ENCODE results near the gene MASP1.
"Not testable (repeated sequence)": the region's sequence is repeated elsewhere in the genome, so short reads cannot be mapped to it uniquely, and the experiment has no call there.

MASP1 gene

DNA sequence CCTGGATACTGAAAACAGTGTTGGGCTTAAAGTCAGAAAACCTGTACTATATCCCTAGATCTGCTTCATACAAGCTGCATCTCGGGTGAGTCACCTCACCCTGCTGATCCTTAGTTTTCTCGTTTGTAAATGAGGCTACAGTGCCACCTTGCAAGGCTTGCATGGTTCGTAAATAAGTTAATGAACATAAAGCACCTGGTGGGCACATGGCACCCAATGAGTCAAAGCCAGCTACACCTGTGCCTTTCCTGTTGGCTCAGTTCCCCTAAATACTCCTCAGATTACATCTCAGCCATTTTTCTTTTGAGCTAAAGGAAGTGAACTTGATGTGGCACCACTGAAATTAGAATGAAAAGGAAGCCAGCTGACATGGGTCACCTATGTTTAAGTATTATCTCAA is 67.7 kb downstream of the MASP1 start:
- DNase-seq (ENCODE audit: low read depth): no peak

DNA sequence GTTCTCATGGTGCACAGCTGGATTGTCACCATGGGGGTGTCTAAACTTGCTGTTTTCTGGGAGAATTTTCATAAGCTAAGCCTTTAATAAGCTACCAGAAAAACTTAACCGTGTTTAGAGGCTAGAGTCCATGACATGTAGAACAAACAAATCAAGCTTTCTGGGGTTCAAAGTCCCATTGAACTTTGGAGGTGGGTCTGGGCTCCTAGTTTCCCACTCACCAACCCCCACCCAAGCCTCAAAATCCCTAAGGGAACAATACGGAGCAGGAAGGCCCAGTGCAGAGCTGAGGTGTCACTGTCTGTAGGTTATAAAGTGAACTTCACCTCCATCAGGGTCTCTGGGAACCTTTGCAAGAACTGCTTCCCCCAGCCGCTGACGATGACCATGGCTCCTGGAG is 68.7 kb downstream of the MASP1 start:
- no peak for DNase-seq (ENCODE audit: low read depth)

DNA sequence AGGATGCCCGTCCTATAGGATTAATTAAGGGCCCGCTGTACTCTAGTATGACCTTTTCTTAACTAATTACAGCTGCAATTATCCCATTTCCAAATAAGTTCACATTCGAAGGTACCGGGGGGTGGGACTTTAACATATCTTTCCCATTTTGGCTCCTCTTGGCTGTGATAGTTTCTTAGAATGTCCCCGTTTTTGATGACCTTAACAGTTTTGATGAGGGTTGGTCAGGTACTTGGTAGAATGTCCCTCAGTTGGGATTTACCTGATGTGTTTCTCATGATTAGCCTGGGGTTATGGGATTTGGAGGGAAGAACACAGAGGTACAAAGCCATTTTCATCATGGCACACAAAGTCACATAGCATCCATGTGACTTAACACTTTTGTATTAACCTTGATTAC is 76.1 kb downstream of the MASP1 start:
- DNase-seq (ENCODE audit: low read depth): no peak

DNA sequence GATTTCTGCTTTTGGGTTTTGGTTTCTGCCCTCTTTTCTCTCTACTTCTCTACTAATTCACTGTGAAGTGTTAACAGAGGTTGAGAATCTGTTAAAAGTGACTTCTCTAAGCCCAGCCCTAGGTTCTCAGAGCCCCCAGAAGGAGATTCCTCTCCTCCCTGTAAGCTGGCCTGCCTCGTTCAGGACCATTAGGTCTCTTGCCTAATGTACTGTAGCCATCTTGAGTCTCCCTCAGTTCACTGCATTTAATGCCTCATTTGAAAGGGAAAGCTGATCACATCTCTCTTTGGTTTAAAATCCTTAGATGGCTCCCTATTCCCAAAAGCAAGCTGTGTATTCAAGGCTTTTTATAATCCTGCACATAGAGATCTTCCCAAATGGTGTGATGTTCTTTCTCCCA is 77.9 kb downstream of the MASP1 start:
- no peak for DNase-seq (ENCODE audit: low read depth)

DNA sequence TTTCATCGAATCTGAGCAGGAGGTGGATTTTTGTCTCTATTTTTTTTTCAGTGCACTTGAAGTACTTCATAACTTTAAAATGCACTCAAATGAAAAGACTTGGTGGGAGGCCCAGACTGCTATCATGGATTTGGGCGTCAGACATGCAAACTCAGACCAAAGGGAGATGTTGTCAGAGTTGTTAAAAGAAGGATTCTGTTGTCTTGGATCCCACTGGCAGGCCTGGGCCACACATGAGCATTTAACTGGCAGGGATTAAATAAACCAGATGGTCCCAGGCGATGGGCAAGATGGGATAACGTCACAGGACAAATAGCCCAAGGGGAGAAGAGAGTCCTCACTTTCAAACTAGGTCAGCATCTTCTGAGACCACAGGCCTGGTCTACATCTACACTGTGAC is 78.8 kb downstream of the MASP1 start:
- DNase-seq (ENCODE audit: low read depth): no peak

DNA sequence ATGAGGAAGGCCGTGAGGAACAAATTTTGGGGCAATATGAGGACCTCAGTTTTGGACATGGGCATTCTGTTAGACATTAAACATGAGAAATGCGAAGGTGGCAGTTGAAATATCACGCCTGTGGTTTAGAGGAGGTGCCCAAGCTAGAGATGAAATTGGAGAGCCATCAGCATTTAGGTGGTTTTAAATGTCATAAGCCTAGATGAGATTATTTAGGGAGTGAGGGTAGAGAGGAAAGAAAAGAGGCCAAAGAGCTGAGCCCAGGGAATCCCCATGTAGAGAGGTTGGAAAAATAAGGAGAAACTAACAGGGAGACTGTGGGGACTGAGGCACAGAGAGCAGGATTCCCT is 79.4 kb downstream of the MASP1 start:
- no peak for DNase-seq (ENCODE audit: low read depth)

DNA sequence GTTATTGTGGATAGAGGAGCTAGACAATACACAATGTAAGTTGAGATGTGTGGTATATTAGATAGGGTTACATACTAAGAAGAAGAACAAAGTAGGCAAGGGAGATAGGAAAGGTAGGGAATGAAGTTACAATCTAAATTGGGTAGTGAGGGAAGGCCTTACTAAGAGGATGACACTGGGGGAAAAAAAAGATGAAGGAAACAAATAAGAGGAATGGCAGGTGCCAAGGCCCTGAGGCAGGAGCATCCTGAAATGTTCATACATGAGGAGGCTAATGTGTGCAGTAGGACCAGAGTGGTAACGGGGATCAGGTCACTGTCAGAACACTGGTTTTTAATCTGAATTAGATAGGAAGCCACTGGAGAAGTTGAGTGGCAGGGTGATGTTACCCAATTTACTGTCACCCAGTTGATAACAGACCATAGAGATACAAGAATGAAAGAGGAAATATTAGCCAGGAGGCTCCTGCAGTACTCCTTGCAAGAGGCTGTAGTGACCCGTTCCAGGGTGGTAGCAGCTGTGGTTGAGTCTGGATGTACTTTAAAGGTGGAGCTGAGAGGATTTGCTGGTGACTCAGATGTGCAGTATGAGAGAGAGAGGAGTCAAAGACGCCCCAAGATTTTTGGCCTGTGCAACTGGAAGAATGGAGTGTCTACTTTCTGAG is 79.9 kb downstream of the MASP1 start:
- no peak for DNase-seq (ENCODE audit: low read depth)

DNA sequence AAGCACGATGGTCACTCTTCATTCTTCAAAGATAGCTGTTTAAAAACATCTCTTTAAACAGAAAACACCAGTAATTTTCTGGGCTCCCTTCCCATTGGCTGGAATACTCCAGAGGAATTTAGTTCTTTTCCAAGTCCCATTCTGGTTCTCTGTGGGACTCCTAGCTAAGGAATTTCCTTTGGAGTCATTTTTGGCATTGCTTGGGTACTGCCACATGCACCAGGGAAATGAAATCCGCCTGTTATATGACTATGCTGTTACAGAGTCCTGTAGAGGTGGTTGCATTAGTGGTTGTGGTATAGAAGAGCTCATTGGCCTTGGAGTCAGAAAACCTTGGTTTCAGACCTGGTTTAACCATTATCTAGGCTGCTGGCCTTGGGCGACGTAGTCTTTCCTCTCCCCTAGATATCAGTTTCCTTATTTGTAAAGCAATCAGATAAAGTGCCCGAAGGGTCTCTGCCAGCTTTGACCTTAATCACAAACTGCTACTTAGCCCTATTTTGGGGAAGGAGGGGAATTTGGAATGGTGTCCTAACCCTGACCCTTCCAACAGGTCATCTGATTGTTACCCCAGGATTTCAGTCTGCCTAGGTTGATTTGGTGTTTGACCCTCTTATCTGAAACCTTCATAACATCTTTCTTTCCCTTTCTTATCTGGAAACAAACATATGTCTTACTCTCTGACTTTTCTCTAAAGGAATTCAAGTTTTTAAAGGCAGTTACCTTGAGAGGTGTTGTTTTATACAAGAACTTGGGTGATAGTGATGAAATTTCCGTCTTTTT is 80.8 kb downstream of the MASP1 start:
- DNase-seq (ENCODE audit: low read depth): no peak

DNA sequence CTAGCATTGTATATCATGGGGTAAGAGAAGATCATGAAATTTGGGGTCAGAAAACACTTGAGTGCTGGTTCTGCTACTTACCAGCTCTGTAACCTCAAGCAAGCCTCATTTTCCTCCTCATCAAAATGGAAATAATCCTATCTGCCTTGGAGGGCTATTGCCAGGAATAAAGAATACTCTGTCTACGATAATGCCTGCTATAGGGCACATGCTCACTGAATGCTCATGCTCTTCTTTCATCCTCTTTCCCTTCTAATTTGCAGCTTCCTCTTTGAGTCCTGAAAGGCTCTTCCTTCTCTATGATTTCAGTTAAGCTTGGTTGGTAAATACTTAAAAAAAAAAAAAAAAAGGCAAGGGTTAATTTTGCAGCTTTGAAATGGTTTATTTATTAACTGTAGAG is 81.4 kb downstream of the MASP1 start:
- DNase-seq (ENCODE audit: low read depth): no peak

DNA sequence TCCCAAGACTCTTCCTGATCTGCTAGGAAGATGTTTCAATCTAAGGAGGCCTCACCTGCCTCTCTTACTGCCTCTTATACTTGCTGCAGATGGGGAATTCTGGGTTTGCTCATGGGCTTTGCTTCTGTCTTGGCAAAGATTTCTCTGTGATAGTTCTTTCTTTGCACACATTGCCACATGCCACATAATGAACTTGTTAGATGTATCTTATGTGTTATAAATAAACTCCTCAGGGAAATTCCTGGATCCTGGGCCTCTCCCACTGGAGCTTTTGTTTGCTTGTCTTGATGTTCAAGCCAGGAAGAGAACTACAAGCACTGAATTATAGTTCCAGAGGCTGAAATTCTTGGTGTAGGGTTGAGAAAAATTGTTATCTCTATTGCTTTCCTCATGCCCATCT is 82.0 kb downstream of the MASP1 start:
- no peak for DNase-seq (ENCODE audit: low read depth)

DNA sequence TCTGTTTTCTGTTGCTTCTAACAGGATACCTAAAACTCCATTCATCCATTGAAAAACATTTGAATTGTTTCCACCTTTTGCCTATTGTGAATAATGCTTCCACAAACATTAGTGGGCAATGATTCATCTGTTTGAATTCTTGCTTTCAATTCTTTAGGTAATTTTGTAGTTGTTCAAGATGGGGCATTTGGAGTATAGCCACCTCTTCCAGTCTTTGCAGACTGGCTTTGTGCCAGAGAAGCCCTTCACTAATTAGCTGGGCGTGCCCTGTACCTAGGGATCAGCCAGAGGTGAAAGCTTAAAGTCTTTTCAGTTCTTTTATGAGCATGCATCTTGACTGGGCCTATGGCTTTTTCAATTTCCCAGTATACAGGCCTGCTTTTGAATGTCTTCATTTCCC is 83.4 kb downstream of the MASP1 start:
- DNase-seq (ENCODE audit: low read depth): no peak

DNA sequence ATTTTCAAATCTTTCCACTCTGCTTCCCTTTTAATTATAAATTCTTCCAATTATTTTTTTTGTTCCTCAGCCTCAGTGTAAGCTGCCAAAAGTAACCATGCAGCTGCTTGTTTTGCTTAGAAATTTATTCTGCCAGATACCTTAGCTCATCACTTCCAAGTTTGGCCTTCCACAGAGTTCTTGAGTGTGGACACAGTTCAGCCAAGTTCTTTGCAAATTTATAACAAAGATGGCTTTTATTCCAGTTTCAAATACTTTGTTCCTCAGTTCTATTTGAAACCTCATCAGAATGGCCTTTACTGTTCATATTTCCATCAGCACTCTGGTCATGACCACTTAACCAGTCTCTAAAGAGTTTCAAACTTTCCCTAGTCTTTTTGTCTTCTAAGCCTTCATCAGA is 83.9 kb downstream of the MASP1 start:
- no peak for DNase-seq (ENCODE audit: low read depth)

DNA sequence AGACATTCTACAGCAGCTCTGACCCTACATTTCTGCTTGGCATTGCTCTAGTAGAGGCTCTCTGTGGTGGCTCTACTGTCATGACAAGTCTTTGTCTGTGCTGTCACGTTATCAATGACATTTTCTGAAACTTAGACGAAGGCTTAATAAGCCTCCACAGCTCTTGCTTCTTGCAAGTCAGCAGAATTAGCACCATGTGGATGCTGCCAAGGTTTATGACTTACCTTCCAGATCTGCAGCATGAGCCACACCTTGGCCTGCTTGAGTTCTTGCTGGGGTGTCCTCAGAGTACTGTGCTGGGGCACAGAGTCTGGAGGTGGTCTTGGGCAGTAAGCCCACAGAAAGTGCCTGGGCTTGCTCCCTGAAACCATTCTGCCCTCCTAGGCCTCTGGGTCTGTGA is 84.5 kb downstream of the MASP1 start:
- no peak for DNase-seq (ENCODE audit: low read depth)

DNA sequence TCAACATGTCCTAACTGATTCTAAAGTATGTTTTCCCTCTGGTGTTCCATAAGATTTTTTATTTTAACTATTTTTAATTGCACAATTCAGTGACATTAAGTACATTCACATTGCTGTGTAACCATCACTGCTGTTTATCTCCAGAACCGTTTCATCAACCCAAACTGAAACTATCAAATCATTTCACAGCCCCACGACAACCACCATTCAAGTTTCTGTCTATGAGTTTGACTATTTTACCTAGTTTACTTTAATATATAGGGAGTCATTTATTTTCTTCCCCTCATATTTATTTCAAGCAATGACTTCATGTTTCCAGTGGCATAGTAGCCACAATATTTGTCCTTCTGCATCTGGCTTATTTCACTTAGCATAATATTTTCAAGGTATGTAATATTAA is 85.9 kb downstream of the MASP1 start:
- no peak for DNase-seq (ENCODE audit: low read depth)

DNA sequence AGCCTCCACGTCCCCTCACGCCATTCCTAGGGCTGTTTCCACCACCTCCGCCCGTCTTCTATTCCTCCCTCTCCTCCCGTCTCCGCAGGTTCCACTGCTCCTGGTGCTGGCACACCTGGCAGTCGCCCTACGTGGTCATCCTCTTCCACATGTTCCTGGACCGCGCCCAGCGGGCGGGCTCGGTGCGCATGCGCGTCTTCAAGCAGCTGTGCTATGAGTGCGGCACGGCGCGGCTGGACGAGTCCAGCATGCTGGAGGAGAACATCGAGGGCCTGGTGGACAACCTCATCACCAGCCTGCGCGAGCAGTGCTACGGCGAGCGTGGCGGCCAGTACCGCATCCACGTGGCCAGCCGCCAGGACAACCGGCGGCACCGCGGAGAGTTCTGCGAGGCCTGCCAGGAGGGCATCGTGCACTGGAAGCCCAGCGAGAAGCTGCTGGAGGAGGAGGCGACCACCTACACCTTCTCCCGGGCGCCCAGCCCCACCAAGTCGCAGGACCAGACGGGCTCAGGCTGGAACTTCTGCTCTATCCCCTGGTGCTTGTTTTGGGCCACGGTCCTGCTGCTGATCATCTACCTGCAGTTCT is 92.0 kb downstream of the MASP1 start:
- not testable (repeated sequence) for DNase-seq (ENCODE audit: low read depth)

DNA sequence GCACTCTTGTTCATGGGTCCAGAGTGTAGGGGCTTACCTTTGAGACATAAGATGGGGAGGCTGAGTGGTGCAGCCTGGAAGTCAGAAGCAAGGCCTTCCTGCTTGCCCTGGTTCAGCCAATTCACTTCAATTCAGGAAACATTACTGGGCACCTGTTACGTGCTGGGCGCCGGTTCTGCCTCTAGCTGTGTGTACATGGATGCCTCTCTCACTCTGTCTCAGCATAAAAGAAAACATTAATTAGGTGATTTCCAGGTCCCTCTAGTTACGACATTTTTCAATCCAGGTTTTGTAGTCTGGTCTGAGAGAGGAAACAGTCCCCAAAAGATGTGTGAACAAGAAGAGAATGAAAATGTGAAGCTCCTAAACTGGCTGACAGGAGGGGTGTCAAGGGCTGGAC is 93.0 kb downstream of the MASP1 start:
- DNase-seq (ENCODE audit: low read depth): no peak

DNA sequence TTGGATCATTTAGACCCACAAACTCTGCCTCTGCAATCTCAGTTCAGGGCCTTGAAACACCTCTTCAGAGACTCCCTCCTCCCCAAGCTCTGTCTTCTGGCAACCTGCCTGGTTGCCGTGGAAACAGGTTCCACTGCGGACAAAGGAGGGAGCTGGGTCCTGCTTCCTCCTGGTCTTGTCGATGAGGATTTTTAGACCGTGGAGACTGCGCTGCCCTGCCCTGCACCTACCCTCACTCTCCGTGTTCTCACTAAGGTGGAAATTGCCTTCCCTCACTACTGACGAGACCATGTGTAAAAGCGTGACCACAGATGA is 94.2 kb downstream of the MASP1 start, which contains the start of gene RTP1:
RTP1 (plus strand) TSS at position 152 of the 315 bp plus-strand sequence; CDS start at position 182, 30 bp downstream.
- DNase-seq (ENCODE audit: low read depth): no peak

DNA sequence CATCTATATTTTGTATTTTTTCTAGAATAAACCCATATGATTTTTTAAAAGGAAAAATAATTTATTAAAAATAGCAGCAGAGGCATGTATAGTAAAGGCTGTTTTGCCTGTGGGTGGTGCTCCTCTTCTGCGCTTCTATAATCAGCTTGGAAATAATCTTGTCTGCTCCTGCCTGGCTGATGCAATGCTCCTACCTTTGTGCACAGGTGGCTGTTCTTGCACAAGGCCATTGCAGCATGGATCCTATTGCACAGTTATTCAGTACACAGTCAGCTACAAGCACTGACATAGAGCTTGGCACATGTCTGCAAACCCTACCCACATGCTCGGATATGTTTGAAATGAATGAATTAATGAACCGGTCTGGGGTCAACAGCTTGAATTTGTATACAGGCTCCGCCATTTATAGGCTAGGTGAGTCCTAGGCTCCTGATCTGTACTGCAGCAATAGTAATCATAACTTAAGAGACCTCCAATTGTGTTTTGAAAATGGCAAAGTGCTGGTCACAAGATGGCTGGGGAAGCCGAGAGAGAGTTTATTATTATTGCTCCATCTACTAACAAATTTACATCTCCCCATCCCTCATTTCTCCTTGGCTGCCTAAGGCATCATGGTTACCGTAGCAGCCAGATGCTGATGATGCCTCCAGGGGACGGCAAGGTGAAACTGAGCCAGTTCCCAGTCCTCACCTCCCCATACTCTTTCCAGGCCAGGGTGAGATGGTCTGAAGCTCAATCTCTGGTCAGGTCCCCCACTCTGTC is 94.8 kb downstream of the MASP1 start:
- DNase-seq (ENCODE audit: low read depth): no peak

DNA sequence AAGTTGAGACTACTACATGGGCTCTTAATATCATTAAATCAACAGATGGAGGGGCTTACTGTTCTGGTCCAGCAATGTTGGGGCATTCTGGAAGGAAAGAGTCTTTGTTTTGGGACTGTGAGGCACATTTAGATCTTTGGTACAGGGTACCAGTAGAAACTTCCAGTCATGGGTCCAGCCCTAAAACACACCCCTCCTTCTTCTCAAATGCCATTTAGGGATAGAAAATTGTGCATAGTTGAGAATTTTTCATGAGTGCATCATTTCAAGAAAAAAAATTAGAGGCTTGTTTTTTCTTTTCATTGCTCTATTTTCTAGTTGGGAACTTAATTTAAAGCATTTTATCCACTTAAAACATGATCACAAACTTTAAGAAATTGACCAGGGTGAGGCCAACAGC is 98.4 kb downstream of the MASP1 start:
- no peak for DNase-seq (ENCODE audit: low read depth)

DNA sequence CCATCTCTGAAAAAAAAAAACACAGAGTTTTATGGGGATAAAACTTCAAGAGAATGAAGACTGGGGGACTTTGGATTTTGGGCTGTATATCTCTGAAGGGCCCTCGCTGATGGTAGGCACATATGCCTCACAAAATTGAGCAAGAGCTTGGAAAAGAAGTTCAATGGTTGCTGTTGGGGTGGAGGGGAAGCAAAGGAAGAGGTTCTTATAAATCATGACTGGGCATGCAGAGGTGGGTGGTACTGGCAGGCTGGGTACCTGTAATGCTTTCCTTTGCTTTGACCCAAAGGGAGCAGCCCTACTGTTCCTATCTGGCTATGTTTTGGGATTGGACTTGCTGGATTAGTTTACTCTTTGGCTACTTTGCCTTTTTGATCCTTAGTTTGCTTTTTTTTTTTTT is 100.3 kb downstream of the MASP1 start:
- no peak for DNase-seq (ENCODE audit: low read depth)

DNA sequence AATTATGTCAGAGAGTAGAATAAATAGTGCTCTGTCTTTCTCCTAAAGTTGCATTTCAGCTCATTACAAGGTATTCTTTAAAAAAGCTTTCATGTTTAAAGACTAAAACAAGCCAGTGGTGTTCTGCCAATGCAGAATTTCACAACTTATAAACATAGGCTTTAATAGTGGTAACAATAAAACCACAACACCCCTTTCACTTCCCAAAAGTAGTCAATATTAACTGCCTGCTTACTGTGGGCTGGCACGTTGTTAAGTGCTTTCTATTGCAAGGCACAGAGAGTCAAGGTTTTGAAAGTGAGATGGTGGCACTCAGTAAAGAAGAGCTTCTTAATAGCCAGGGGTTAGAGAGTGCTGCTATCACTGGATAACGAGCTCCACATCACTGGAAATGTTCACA is 102.6 kb downstream of the MASP1 start:
- DNase-seq (ENCODE audit: low read depth): no peak

DNA sequence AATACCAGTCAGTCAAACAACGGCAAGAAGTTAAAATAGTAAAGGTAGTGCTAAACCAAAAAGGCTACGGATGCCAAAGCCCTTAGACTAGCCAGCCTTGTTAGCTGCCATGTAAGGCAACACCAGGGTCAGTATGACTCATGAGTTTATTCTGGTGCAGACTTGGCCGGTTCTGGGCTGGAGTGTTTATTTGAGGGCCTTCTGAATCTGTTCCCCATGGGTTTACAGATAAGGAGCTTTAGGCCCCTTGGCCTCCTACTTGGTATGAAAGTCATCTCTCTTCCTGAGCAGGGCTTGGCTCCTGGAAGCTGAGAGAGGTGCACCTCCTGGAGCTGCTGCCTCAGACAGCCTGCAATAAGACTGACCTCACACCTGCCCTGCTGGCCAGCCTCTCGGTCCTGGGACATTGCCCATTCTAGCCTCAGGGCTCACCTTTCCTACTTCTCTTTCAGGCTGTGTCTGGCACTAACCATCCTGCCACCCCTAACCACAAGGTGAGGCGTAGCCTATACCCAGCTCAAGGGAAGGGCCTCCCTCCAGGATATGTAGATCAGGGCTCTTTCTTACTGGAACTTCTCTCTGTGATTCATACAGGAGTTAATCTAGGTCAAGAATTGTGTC is 104.6 kb downstream of the MASP1 start:
- no peak for DNase-seq (ENCODE audit: low read depth)

DNA sequence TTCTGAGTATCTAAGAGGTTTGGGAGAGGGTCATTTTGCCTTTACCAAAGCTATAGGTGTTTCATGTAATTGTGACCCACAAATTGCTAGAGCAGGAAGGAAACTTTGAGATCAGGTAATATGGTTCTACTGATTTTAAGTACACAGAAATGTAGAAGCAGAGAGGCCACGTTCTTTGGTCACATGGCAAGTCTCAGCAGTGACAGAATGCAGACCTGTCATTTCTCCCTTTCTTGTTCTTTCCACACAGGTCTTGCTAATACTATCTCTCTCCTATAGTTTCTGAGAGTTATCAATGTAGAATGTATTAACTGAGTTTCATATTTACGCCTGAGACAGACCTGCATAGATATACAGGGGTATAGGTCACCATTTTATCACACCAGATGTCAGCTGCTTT is 105.2 kb downstream of the MASP1 start:
- DNase-seq (ENCODE audit: low read depth): no peak
